Activated CD4-positive, alpha-beta T cell treated with anti-CD3 and anti-CD28 coated beads, Interleukin-10, Interleukin-2, amounts not matched to agents 100 ng/mL and 50 ng/mL, durations not matched to agents 16 hours and 8 hours (primary cell): ENCODE data around the gene ABHD8.

Experiments used
- DNase-seq: peaks from one replicate; pipeline ENCODE4 v3.0.0-alpha.2; 2020

ABHD8 gene

DNA sequence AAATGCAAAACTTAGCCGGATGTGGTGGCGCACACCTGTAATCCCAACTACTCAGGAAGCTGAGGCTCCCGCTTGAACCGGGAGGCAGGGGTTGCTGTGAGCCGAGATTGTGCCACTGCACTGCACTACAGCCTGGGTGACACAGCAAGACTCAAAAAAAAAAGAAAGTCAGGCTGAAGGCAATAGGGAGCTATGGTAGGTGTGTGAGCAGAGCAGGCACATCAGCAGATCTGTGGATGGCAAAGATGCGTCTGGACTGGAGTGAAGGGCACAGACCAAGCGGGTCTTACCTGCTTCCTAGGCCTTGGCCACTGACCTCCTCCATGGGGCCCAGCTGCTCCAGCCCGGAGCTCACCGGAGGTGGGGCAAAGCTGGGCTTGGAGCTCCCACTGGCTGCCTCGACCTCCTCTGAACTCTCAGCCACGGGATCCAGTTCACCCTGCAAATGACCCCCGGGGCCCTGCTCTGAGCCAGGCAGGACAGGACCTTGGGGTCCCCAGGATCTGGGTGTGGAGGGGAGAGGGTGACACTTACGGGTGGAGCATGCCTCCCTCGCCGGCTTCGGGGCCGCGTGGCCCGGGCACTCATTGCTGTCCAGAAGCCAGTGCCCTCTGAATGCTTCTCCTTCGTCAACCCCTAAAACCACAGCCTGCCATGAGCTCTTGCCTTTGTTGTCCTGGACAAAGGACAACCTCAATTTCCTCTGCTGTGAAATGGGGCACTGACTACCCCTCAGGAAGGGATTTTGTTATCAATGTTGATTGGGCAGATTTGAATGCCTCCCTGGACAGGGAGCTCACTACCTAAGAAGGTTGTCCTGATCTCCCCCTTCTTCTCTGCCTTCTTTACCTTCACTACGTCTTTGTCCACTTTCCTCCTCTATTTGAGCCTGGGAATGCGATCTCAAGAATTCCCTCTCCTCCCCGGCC is 39.2 kb downstream of the ABHD8 start:
- no peak for DNase-seq

GRCh38 chr19:17262557-17262956 is 40.7 kb downstream of the ABHD8 start:
- no peak for DNase-seq

- DNase-seq: peak; percentile 94
Measured at GRCh38 chr19:17260842-17261325, 42.3 kb downstream of the ABHD8 start.

DNA sequence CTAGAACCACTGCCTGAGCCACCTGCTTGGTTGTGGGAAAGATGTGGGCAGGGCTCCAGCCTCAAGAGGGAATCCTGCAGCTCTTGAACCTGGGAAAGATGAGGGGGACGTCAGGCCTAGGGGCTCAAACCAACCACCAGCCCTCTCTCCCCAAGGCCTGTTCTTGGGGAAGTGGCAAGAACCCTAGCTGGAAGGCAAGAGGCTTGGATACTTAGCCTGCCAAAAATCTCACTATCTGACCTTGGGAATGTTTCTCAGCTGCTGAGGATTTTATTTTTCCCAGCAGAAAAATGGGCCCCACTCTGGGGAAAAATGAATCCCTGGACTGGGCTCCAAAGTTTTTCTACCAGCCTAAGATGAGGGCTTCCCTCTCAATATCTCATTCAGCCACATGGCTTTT is 43.3 kb downstream of the ABHD8 start:
- no peak for DNase-seq

DNA sequence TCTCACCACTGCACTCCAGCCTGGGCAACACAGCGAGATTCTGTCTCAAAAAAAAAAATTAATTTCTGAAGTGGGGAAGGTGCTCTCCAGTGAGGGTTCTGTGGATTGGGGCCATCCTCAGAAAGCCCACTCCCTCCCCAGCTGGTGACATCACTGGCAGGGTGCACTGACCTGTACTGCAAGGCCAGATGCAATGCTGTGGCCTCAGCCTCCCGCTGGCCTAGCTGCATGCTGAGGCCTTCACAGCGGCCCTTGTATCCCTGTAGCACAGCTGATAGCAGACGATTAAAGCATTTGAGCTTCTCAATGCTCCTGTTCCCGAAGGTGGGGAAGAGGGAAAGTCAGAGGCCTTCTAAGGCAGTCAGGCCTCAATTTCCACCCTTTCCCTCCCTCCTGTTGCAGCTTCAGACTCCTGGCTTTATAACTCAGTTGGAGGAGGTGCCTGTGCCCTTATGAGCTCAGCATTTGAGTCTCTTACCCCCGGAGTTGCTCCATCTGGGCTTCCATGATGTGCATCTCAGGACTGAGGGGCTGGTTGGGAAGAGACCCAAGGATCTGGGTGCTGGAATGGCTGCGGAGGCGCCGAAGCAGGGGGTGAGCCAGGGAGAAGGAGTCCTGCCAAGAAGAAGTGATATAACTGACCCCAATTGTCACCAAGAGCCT is 44.0 kb downstream of the ABHD8 start:
- no peak for DNase-seq

DNA sequence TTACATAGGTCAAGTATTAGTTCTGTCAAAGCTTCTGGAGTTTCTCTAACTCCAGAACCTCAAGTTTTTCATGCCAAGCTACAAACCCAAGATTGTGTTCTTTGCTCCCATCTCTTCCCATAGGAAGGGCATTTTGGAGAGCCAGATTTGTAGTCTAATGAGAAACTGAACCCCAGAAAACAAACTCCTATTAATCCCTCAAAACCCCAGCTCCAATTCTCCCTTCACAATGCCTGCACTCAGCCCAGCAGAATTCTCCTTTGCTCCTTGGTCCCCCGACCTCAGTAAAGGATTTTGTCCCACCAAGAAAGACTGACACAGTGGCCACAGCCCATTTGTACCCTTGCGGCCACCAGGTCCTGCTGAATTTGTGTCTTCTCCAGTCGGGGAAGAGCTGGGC is 47.1 kb downstream of the ABHD8 start:
- DNase-seq: no peak

DNA sequence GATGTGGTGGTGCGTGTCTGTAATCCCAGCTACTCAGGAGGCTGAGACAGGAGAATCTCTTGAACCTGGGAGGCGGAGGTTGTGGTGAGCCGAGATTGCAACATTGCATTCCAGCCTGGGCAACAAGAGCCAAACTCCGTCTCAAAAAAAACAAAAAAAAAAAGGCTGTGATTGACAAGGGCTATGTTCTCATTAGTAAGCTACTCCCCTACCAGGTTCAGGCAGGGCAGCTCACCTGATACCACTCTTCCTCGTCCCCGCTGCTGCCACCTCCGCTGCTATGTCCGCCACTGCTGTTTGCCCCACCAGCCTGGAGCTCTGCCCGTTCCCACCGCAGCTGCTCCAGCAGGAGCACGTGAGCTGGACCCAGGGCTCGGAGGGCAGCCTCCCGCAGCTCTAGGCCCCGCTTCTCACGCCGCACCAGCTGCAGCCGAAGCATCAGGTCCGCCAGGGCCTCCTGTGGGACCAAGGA is 48.0 kb downstream of the ABHD8 start:
- DNase-seq: no peak

- no peak for DNase-seq
Measured at GRCh38 chr19:17254636-17255035, 48.6 kb downstream of the ABHD8 start.

- no peak for DNase-seq
Measured at GRCh38 chr19:17249887-17250548, 53.2 kb downstream of the ABHD8 start.

DNA sequence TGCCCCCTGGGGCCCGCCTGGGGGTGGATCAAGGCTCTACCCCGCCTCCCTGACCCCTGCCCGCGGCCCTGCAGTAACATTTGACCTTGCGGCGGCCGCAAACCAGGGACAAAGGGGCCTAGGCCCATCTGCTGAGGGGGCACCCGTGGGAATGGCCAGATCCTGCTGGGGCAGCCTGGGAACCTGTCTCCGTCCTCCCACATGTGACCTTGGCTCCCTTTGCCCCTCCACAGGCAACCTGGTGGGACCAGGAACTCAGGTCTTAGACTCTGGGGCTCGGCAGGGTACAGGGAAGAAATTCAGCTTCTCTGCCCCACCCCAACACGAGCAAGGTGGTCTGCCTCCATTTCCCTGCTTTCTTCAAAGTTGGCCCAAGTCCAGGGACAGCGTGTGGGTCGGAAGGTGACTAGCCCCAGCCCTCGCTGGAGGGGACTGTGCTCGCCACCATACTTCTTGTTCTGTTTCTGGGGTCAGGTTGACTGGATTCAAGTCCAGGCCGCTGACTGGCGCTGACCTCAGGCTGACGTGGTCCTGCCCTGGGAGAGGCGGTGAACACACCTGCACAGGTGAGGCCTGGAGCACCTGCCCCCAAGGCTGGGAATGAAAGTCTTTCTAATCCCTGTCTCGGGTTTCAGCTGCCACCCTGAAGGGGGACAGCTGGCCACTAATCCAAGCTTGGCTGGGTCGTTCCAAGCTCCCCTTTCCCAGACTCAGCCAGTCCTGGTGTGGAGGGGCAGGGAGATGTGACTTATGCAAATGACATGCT is 55.0 kb downstream of the ABHD8 start:
- no peak for DNase-seq

- DNase-seq: no peak
Measured at GRCh38 chr19:17246681-17247425, 56.4 kb downstream of the ABHD8 start.

DNA sequence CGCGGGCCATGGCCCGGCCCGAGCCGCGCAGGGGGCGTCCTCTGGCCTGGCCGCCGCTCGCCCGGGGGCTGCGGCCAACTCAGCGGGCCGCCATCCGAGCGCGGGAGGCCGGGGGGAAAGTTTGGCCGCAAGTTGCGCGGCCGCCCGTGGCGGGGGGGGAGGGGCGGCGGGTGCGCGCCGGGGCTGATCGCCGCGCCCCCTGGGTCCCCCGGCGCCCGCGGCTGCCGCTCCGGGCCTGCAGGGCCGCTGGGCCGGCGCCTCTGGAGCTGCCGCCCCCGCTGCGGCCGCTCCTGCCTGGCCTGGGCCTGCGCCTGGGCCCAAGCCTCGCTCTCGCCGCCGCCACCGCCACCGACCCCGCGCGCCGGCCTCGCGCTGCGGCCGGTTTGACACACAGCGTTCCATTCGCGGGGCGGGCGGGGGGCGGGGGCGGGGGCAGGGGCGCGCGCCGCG is 57.7 kb downstream of the ABHD8 start, which contains the start of gene NR2F6:
TSS of gene NR2F6 (minus strand) at position 385 of the 450 bp plus-strand sequence. CDS start 699 bp downstream, outside the sequence.
- no peak for DNase-seq

DNA sequence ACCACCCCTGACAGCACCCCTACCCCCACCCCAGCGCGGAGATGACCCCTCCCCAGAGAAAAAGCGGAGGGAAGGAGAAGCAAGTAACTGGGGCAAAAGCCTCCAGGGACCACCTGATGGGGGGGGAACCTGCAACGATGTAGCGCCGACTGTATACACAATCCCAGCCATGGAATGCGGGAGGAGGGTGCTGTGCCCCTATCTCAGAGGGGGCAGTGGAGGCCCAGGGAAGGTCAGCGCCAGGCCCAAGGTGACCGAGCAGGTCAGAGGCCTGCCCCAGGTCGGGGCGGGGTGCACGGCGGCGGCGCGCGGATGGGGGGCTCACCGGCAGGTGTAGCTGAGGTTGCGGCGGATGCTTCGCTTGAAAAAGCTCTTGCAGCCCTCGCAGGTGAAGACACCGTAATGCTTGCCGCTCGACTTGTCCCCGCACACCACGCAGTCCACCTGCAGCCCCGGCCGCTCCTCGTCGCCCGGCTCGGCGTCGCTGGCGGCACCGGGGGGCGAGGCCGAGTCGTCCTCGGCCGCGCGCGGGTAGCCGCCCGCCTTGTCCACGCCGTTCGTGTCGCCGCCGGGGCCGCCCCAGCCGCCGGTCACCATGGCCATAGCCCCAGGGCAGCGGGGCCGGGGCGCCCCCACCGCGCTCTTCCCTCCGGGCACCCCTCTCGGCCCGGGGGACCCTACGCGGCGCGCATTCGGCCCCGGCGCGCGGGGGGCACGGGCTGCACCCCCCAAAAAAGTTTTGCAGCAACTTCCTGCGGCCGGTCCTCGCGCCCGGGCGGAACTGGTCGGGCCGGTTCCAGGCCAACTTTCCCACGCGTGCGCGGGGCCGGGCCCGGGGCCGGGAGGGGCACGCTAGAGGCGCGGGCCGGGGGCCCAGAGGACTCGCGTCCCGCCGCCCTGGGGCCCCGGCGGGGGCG is 58.3 kb downstream of the ABHD8 start:
- no peak for DNase-seq

GRCh38 chr19:17243830-17244617 is 59.2 kb downstream of the ABHD8 start:
- no peak for DNase-seq

DNA sequence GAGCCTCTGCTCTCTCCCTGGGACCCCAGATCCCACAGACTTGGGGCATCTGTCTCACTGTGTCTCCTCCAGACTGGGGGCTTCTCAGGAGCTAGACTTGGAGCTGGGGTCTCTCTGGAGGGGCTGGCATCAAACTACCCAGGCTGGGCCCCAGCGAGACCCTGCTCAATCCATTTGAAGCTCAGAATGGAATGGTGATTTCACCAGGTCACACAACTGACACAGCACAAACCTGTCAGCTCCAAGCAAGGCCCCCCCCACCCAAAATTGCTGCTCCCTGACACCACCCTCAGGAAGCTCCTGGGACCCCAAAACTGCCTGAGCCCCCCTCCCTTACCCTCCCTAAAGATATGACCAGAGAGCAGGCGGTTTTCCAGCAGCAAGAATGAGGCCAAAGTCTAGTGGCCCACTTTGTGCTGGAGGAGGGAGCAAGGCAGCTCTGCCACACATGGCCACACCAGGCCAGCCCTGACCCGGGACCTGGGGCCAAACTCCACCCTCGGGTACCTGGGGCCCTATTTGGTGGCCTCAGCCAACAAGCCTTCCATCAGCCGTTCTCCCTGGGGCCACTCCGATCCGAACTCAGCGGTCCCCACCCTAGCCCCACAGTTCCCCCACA is 59.9 kb downstream of the ABHD8 start:
- DNase-seq: no peak

- no peak for DNase-seq
Measured at GRCh38 chr19:17242431-17243208, 60.6 kb downstream of the ABHD8 start.
